AG08396 (cell line): ENCODE data around the gene GNB5.
"Not testable (repeated sequence)": the region's sequence is repeated elsewhere in the genome, so short reads cannot be mapped to it uniquely, and the experiment has no call there.

ENCODE experiments used
- DNase-seq: peaks from one replicate; pipeline ENCODE4 v3.0.0; 2012; ENCODE audit warnings: low spot score, mixed read lengths

The GNB5 gene

DNA sequence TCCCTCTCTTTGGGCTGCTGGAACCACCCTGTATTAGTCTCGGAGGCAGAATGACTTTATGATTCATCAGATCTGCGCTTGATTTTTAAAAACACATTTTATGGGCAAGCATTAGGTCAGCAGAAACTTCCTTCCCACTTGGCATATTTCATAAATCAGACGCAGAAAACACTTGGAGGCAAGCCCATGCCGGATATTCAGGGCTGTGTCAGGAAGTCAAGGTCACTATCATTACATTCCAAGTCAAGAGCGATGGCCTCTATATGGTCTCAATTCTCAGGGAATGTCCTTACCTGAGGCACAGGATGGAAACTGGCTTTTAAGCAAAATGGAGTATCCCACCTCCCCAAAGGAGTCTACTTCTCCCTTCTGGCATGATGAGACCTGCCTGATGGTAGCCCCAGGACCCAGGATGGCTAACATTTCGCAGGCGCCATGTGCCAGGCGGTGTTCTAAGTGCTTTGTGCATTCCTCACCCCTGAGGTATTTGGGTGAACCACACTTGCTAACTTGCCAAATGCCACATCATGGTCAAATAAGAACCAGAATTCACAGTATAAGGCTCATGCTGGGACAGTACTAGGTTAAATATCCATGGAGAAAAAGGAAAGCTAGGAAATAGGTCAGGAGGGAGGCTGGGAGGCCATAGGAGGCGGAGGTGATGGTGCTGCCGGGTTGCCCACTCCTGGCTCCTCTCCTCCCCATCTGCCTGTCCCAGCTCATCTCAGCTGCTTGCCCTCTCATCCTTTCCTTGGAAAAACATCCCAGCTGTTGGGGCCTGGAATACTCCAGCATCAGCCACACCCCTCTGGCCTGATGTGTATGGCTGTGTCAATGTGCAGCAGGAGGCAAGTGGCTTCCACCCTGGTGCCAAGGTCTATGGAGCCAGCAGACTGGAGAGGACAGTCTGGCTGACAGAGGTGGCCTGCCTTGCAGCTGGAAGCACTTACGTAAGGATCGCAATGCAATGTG, 97.4 kb downstream of the GNB5 start:
- peak; percentile 52 for DNase-seq

DNA sequence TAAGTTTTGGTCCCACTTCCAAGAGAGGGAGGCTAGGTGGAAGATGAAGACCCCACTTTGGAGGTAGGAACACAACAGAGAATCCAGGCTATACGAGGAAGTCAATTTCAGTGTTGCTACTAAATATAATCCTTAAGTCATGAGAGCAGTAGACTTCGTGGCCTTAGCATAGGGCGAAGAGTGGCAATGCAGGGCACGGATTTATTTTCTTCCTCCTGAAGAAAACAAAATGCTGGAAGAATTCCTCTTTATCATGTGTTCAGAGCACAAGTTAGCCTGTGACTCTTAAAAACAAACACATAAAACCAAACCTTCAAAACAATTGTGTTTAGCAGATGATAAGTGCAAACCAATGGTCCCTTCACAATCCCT, 98.0 kb downstream of the GNB5 start:
- no peak for DNase-seq

GRCh38 chr15:52090193-52090592, 101.0 kb downstream of the GNB5 start:
- no peak for DNase-seq

DNA sequence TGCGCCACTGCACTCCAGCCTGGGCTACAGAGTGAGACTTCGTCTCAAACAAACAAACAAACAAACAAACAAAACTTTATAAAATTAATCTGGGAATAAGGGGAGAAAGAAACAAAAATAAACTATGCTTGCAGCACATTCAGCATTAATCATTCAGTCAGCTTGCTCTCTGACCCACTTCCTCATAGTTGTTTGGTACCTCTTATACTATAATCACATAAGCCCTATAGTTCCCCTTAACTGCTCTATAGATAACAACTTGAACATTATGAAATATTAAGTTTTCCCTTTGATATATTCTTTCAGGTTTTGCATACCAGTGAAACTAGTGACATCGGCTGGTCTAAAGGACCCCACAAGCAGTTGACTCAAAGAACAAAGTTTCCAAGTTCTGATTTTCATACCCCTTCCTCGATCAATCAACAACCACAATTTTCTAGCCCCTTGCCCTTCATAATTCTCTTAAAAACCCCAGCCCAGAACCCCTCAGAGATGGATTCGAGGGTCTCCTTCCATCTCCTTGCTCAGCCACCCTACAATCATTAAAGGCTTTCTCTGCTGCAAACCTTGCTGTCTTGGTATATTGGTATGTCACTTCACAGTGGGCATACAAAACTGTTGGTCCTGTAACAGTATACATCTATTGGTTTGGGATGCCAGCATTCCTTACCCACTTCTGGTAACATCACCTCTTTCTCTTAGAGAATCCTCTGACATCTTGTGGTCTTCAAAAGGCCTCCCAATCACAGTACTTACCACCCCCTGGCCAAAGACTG, 105.0 kb downstream of the GNB5 start:
- DNase-seq = no peak

- DNase-seq = no peak
These were observed 105.9 kb downstream of the GNB5 start for GRCh38 chr15:52085299-52085698.

DNA sequence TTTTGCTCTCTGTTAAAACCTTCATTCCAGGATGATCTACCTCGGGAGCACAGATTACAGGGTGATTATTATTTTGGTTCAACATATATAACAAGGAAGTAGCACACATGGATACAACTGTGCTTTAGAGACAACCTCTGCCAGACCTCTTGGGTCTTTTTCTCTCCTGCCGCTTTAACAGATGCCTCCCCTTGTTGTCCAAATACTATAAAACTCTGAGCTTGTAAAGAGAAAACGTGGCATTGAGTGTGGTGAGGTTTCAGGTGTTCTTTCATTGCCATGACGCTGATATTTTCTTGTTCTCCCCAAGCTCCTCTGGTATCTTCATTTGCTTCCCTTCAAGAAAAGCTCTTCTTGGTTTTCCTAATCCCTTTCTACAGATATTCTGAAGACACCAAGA, 107.6 kb downstream of the GNB5 start:
- no peak for DNase-seq

DNA sequence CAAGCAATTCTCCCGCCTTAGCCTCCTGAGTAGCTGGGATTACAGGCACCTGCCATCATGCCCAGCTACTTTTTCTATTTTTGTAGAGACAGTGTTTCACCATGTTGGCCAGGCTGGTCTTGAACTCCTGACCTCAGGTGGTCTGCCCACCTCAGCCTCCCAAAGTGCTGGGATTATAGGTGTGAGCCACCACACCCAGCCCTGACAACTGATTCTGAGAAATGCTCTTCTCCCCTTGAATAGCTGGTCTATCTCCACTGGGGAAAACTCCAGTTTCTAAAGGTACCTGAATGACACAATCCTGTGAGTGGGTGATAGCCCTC, 108.2 kb downstream of the GNB5 start:
- not testable (repeated sequence) for DNase-seq

- no peak for DNase-seq
These were observed 108.8 kb downstream of the GNB5 start for GRCh38 chr15:52082197-52083036.

GRCh38 chr15:52080706-52081392, 110.3 kb downstream of the GNB5 start:
- DNase-seq = no peak

DNA sequence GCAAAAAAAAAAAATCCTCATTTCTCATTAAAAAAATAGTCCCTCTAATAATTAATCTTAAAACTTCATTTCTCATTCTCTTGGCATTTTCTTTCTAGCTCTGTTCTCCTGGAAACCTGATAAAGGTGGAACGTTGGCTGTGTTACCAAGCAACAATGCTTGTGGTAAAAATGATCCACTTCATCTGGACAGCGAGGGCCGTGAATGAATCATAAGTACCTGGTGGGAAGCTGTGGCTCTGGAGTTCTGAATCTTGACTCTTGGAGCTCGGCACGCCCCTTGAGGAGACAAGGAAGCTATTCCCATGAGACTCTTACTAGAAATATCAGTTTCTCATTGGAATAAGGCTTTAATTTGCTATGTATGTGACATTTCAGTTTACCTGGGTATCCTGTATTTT, 111.2 kb downstream of the GNB5 start:
- DNase-seq = no peak

DNA sequence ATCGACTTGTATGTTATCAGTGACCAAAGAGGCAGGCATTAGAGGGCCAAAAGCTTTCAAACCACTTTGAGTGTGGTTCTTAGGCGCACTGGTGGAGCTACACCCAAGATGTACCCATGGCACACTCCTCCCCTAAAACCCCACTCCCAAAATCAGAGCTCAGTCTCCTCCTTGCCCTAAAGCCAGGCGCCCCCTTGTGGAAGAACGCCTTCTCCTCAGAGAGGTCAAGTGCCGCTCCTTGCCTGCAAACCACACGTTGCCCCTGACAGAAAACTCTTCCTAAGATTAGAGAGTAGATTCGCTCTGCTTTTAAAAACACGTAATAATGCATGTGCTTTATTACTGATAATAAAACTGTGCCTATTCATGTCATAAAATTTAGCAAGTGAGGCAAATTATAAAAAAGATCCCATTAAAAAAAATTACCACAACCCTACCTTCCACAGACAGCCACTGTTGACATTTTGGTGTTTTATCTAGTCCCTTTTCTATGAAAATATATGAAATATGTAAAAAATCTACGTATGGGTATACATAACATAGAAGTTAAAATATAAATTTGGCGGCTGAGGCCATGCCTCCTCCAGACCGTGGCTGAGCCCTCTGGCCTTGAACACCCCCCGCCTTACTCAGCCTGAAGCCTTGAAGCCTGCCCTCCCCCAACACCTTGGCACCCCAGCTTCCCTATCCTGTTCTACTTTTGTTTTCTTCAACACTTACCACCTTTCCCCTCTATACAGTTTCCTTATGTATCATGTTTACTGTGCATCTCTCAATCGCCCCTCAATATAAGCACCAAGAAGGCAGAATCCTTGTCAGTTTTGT, 112.1 kb downstream of the GNB5 start:
- DNase-seq = peak; percentile 45

DNA sequence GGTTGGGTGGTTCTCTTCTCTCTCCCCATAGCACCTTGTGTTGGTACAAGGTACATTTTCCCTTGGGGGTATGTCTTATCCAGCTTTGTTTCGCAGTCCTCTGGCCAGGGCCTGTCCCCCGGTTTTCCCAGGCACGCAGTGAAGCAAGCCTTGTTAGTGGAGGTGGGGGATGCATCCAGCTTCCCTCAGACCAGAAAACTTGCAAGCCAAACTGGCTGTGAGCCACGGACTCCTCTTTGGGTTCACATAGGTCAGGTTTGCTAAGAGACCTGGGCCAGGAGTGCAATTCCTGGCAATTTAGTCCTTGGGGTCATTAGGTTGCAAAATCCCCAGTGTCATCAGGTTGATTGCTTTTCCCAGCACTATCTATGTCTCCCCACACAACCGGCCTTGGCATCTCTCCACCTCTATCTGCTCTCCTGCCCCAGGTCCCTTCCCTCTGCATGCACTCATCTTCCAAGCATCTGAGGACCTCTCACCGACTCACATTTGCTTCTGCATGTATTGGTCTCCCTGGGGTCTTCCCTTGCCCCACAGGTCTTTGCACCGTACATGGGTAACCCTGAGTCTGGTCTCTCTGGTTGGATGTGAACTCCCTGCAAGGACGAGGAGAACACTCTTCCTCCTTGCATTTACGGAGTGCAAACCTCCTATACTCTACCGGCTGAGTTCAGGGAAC, 112.9 kb downstream of the GNB5 start:
- no peak for DNase-seq

GRCh38 chr15:52076889-52077781, 114.1 kb downstream of the GNB5 start:
- peak; percentile 49 for DNase-seq

DNA sequence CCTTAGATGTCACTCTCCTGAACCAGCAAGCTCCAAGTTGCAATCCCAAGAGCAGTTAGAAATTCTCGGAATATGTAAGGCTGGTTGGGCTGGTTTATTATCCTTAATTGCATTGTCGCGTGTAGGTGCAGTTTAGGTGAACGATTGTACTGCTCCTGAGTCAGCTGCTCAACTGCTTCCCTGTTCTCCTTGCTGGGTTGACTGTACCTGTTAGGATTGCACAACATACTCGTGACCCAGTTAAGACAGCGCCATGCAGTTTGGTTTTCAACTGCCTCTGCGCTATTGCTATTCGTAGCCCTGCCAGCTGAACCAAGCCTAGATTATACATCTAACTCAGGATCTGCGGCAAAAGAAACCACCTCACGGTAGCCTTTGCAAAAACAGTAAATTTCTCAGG, 119.6 kb downstream of the GNB5 start:
- no peak for DNase-seq

- no peak for DNase-seq
These were observed 121.6 kb downstream of the GNB5 start for GRCh38 chr15:52069559-52069958.

DNA sequence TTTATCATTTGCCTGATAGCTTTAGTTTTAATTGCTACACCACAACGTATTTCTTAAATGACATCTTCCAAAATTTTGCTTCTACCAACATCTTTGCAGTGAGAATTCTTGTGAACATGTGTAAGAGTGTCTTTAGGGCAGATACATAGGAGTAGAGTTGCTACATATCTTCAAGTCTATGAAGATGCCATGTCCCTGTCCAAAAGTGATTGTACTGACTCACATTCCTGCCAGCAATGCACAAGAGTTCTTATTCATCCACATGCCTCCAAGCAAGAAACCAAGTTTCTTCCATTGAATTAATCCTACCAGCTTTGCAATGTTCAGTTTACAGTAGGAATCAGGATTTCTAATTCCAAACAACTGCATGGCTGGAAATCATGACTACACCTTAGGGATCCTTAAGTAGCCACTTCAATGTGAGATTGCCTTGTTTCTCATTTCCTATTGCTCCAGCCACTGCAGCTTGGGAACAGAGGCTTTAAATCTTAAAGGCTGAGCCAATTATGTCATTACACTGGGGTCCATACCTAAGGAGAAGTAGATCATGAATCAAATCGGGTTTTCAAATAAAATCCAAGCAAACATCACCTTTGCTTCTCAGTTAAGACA, 123.1 kb downstream of the GNB5 start:
- no peak for DNase-seq

GRCh38 chr15:52067545-52067926, 123.7 kb downstream of the GNB5 start:
- DNase-seq = no peak

DNA sequence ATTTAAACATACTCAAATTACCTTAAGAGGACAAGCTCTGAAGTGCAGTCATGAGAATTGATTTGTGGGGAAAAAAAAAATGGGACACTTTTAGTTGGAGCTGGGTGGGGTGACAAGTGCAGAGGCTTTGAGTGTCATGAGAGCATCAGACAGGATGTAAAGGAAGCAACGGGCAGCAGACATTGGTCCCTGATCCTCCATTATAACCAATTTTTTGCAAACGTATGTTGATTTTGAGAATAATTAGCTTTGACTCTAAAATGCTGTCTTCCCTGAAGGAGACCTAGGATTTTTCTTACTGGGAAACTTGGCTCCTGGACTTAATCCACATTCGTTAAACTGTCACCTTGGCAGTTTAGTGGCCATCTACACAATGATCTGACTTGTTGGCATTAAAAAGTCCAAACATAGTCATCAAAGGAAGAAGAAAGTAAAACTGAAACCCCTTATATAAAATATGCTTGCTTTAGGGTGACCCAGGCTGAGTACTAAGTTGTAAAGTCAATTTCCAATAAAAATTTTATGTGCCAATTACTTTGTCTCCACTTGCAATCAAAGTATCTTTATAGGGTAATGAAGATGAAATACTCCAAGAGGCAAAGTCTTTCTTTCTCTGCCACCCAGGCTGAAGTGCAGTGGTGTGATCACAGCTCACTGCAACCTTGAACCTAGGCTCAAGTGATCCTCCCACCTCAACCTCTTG, 124.2 kb downstream of the GNB5 start:
- DNase-seq = no peak
